Activated naive CD4-positive, alpha-beta T cell treated with anti-CD3 and anti-CD28 coated beads, Interleukin-2, amount 50 U/mL, for 72 hours (primary cell): ENCODE data around the gene EXOC2. TPM values are rescaled to one million over a fixed set of nuclear protein-coding genes. Genes with fewer than 3 reads are reported as not detected.
"Not testable (repeated sequence)": the region's sequence is repeated elsewhere in the genome, so short reads cannot be mapped to it uniquely, and the experiment has no call there.

ENCODE experiments used
- ATAC-seq, 2 donors: fragments of 150-1000 bp; cut with Tn5 transposase; 2 replicates each; pipeline ENCODE4 v1.10.0; 2021; ENCODE audit warnings: mild to moderate bottlenecking in 2 of 2, moderate library complexity in 2 of 2
- DNase-seq, 2 donors: peaks; one replicate each; pipeline ENCODE4 v3.0.0; 2021 to 2022; ENCODE audit warnings: low spot score in 2 of 2
- H3K27ac Mint-ChIP-seq, 2 donors: one replicate each; pipeline ENCODE4 v1.8.0; 2022; ENCODE audit warnings: mild to moderate bottlenecking in 2 of 2, mixed read lengths in 2 of 2
- H3K36me3 Mint-ChIP-seq, 2 donors: one replicate each; pipeline ENCODE4 v1.8.0; 2022; ENCODE audit warnings: mixed read lengths in 2 of 2
- H3K9me3 Mint-ChIP-seq, 2 donors: one replicate each; pipeline ENCODE4 v1.8.0; 2022; ENCODE audit warnings: mixed read lengths in 2 of 2
- total RNA-seq, 2 donors: library from RNA; stranded (reverse); gene quantifications; one replicate each; pipeline ENCODE4 v1.2.3, GENCODE V29; 2022

EXOC2 gene
- total RNA-seq, 2 donors from 2014 or later: 30.7 to 49.3 TPM

DNA sequence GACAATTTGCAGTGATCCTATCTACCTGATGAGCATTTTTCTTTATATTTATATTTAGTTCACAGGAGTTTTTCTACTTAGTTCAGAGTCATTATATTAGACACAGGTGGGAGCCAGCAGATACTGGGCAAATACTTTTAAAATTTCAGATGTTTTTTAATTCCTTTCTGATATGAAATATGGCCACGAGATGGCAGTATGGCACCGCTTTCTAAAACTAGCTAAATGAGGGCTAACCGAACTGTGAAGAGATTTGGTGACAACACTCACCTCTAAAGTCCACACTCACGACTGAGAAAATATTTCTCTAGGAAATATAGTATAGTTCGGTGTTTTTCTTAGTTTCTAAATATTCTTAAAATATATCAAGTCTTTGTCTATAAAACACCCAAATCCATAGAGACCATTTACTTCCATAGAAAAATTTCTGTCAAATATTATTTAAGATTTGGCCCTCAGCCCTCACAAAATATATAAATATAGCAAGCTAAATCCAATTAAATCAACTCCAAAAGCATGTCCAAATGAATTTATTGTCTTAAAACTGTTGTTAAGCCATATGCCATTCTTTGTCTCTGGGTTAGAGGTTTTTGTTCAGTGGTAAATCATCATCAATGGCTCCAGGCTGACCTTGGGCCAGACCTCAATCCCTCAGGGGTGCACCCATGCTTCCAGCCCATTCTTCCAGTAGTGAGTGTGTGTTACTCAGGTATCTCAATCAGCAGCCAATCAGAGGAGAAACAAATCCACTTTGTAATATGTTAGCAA, 99.6 kb downstream of the EXOC2 start:
- peak in 1 of 2 donors; percentile 74 for DNase-seq
- peak; percentile 54 to 67 for ATAC-seq
- peaks cover 13 to 20% of the 10 kb centered on the region in 2 donors for H3K36me3 Mint-ChIP-seq
- H3K9me3 Mint-ChIP-seq: no peaks in the 10 kb centered on the region
- H3K27ac Mint-ChIP-seq: peak overlapping the region in 1 of 2 donors; percentile 33

- DNase-seq (no peak), ATAC-seq (no peak)
- Mint-ChIP-seq H3K9me3 (no peaks in the 10 kb centered on the region), H3K36me3 (peaks cover 13 to 20% of the 10 kb centered on the region in 2 donors), H3K27ac (no peak overlapping the region)
Observed at GRCh38 chr6:589090-589489, 103.8 kb downstream of the EXOC2 start.

DNA sequence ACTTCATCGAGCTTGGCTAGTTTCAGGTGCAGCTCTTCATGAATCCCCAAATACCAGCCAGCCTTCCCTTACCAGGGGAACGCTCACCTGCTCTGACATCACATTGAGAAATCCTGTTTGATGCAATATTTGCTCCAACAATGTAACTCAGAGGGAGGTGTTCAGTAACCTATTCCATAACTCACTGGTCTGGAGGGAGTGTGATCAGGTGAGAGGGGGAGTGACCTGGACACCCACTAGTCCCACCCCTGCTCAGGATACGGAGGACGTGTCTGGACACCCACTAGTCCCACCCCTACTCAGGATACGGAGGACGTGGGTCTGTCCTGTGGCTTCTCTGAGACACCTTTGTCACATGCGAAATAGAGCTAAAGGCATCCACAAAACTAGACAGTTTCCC, 106.4 kb downstream of the EXOC2 start:
- no peak overlapping the region for H3K27ac Mint-ChIP-seq
- peaks cover 13% of the 10 kb centered on the region in 2 donors for H3K36me3 Mint-ChIP-seq
- DNase-seq (no peak), ATAC-seq (no peak)
- H3K9me3 Mint-ChIP-seq: no peaks in the 10 kb centered on the region

- peak overlapping the region in 1 of 2 donors; percentile 17 for H3K27ac Mint-ChIP-seq
- no peak for DNase-seq
- ATAC-seq: no peak
- H3K36me3 Mint-ChIP-seq: peaks cover 0 to 5% of the 10 kb centered on the region in 2 donors
- no peaks in the 10 kb centered on the region for H3K9me3 Mint-ChIP-seq
Observed at GRCh38 chr6:583635-584034, 109.3 kb downstream of the EXOC2 start.

GRCh38 chr6:583116-583515, 109.8 kb downstream of the EXOC2 start:
- peaks cover 0 to 5% of the 10 kb centered on the region in 2 donors for H3K36me3 Mint-ChIP-seq
- DNase-seq (no peak), ATAC-seq (no peak)
- H3K9me3 Mint-ChIP-seq: no peaks in the 10 kb centered on the region
- H3K27ac Mint-ChIP-seq: peak overlapping the region in 1 of 2 donors; percentile 17

DNA sequence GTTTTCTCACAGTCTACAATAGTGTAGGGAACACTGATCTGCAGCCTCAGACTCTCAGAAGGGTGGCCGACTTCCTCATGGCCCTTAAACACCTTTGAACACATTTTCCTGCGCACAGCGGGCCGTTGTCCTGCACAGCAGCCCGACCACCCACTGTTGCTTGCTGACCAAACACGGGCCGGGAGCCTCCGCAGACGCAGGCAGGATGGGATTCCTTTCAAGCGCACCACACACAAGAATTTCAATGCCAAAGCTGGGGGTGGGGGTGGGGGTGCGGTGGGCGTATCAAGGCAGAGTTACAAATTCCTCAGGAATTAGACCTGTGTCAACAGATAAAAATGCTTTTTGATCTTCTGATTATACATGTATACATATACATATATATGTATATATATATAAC, 110.6 kb downstream of the EXOC2 start:
- H3K27ac Mint-ChIP-seq: no peak overlapping the region
- no peak for ATAC-seq

GRCh38 chr6:579339-579738, 113.6 kb downstream of the EXOC2 start:
- DNase-seq: no peak
- ATAC-seq: no peak
- peaks cover 0 to 7% of the 10 kb centered on the region in 2 donors for H3K9me3 Mint-ChIP-seq
- H3K27ac Mint-ChIP-seq: no peak overlapping the region
- peaks cover 15 to 29% of the 10 kb centered on the region in 2 donors for H3K36me3 Mint-ChIP-seq

More for the DNA sequence above, 110.6 kb downstream of the EXOC2 start:
- no peak for DNase-seq
- H3K36me3 Mint-ChIP-seq: peaks cover 0 to 5% of the 10 kb centered on the region in 2 donors
- no peaks in the 10 kb centered on the region for H3K9me3 Mint-ChIP-seq

DNA sequence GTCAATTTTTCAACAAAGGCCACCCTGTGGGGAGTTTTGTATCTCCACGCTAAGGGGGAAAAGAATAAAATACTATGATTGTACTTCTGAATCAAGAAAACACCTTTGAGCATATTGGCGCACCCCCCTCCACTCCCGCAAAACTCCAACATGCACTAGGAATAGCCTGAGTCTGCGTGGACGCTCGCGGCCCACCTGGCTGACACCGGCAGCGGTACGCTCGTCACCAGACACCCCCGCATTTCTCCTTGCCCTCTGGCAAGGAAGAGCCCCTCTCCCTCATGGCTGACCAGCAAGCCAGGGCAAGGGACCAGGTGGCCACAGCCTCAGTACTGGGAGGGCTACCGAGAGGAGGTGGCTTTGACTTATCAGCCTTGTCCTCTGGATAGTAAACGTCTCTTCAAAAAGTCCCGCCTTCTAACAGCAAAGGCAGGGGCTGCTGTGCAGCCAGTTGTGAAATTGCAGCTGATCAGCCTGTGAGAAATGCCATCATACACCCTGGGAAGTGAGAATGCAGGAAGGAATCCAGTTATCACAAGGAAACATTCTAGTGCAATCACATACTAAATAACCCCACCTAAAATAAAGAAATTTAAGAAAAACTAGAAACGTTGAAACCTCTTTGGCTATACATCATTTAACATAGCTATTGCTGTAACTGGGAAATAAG, 120.2 kb downstream of the EXOC2 start:
- DNase-seq (no peak), ATAC-seq (no peak)
- Mint-ChIP-seq H3K36me3 (peaks cover 21 to 31% of the 10 kb centered on the region in 2 donors), H3K9me3 (peaks cover 0 to 7% of the 10 kb centered on the region in 2 donors), H3K27ac (no peak overlapping the region)

DNA sequence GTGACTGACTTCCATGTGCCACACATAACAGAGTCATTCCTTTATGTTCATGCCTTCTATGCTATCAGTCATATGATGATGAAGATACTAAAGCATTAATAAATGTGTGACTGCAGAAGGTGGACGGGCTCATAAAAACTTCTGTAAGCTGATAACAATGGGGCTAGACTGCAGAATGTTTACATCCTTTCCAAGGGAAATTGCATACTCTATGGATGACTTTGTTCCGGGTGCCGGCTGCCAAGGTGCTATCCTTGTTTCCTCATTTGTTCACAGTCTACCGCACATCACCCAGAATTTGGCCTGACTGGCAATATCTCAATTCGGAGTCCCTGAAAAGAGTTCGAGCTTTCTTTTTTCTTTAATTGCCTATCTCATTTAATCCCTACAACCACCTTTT, 121.0 kb downstream of the EXOC2 start:
- ATAC-seq: no peak
- DNase-seq: no peak
- Mint-ChIP-seq H3K9me3 (peaks cover 0 to 7% of the 10 kb centered on the region in 2 donors), H3K36me3 (peaks cover 25 to 31% of the 10 kb centered on the region in 2 donors), H3K27ac (no peak overlapping the region)

DNA sequence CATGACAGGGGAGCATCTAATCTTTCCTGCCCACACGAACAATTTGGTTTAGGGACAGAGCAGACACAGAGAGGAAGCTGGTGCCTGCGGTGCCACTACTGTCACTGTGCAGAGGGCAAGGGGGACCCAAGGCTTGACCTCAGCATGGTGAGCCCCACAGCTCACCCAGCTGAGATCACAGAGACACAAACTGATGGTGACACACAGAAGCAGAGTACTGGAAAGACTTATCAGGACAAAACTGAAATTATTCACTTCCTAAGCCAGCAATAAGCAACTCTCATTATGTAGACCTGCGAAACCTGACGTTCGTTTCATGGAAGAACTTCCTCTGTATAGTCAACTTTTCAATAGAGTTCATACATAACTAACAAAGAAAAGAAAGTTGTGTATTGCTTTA, 122.1 kb downstream of the EXOC2 start:
- Mint-ChIP-seq H3K27ac (no peak overlapping the region), H3K36me3 (peaks cover 21 to 24% of the 10 kb centered on the region in 2 donors), H3K9me3 (peaks cover 0 to 6% of the 10 kb centered on the region in 2 donors)
- ATAC-seq (peak; percentile 59 to 79), DNase-seq (no peak)

DNA sequence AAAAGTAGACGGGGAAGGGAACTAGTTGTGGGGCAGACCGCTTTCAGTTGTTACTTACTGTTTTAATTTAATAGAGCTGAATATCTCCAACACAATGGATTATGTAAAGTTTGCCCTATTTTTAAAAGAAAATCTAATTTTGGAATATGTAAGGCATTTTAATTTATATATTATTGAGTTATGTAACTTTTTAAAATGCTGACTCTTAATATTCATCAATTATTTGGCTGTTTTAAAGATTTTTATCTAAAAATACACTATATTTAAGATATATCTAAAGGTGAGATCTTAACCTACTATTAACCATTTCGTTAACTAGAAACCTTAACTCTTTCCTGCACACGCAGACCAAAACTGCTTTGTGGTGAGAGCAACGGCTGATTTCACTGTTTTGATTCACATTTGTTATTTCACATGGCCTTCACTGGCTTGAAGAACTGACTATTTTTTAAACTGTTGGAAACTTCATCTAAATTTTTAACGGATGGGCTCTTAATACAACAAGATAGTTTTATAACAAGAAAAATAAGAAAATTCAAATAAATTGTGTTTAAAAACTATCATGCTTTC, 123.9 kb downstream of the EXOC2 start:
- ATAC-seq (peak in 1 of 2 donors; percentile 60), DNase-seq (no peak)
- Mint-ChIP-seq H3K27ac (peak overlapping the region in 1 of 2 donors; percentile 78), H3K36me3 (peaks cover 6 to 7% of the 10 kb centered on the region in 2 donors), H3K9me3 (no peaks in the 10 kb centered on the region)

DNA sequence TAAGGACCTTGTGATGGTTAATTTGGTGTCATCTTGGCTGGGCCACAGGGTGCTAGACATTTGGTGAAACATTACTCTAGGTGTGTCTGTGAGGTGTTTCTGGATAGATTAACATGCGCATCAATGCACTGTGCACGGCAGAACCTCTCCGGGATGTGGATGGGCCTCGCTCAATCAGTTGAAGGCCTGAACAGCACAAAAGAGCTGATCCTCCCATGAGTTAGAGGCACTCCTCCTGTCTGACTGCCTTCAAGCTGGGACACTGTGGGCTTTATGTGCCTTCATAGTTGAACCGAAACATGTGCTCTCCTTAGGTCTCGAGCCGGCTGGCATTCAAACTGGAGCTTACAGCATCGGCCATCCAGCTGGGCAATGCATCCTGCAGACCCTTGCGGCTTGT, 124.9 kb downstream of the EXOC2 start:
- Mint-ChIP-seq H3K36me3 (peaks cover 4 to 6% of the 10 kb centered on the region in 2 donors), H3K27ac (no peak overlapping the region), H3K9me3 (no peaks in the 10 kb centered on the region)
- ATAC-seq (no peak), DNase-seq (no peak)

- no peak for ATAC-seq
- H3K27ac Mint-ChIP-seq: peak overlapping the region in 1 of 2 donors; percentile 13
- DNase-seq: no peak
- peaks cover 11 to 38% of the 10 kb centered on the region in 2 donors for H3K36me3 Mint-ChIP-seq
- H3K9me3 Mint-ChIP-seq: no peaks in the 10 kb centered on the region
Observed at GRCh38 chr6:563863-564262, 129.1 kb downstream of the EXOC2 start.

GRCh38 chr6:562052-562676, 130.8 kb downstream of the EXOC2 start:
- Mint-ChIP-seq H3K36me3 (peaks cover 12 to 41% of the 10 kb centered on the region in 2 donors), H3K9me3 (no peaks in the 10 kb centered on the region), H3K27ac (peak overlapping the region; percentile 86 to 90)
- DNase-seq (no peak), ATAC-seq (no peak)

- H3K9me3 Mint-ChIP-seq, DNase-seq: not testable (repeated sequence)
- Mint-ChIP-seq H3K27ac (peak overlapping the region; percentile 86 to 90), H3K36me3 (peaks cover 13 to 49% of the 10 kb centered on the region in 2 donors)
- ATAC-seq: peak; percentile 10 to 52
Observed at GRCh38 chr6:561335-561734, 131.6 kb downstream of the EXOC2 start.

- peak; percentile 85 to 93 for ATAC-seq
- Mint-ChIP-seq H3K36me3 (peaks cover 23 to 59% of the 10 kb centered on the region in 2 donors), H3K9me3 (peaks cover 0 to 3% of the 10 kb centered on the region in 2 donors), H3K27ac (peak overlapping the region; percentile 73 to 92)
- no peak for DNase-seq
Observed at GRCh38 chr6:558959-559358, 134.0 kb downstream of the EXOC2 start.

DNA sequence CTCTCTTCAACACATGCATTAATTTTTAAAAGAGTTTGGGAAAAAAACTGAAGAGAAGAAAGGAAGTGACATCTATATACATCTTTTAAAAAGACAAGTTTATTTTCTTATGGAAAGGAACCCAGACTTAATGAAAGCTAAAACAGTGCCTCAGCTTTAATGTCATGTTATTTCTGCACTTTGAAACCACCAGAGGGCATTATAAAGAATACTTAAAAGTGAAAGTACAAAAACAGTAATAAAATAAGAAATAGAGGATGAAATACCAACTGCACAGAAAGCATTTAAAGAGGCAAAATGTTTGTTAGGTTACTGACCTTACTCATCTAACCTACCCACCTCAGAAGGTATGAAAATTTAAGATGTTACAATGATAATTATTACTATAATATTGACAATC, 134.8 kb downstream of the EXOC2 start:
- no peak for DNase-seq
- peaks cover 0 to 3% of the 10 kb centered on the region in 2 donors for H3K9me3 Mint-ChIP-seq

More for the DNA sequence above, 134.8 kb downstream of the EXOC2 start:
- Mint-ChIP-seq H3K36me3 (peaks cover 23 to 59% of the 10 kb centered on the region in 2 donors), H3K27ac (peak overlapping the region; percentile 73 to 79)
- ATAC-seq: no peak
